C4-2B (cell line): ENCODE measurements around the gene IFT25.

Experiments
- CTCF ChIP-seq: fragments of 450-650 bp; conservative IDR thresholded peaks from 2 replicates; pipeline ENCODE4 v1.5.1; 2017; ENCODE audit warnings: mild to moderate bottlenecking
- ZFX ChIP-seq: fragments of 450-650 bp; IDR thresholded peaks from 2 replicates; pipeline ENCODE4 v1.6.1; 2017

GRCh38 chr1:53943490-53944043 lies 1.9 kb downstream of the IFT25 start:
- no peak for TF ChIP-seq CTCF
- no peak for TF ChIP-seq ZFX
